Stimulated activated CD8-positive, alpha-beta memory T cell treated with anti-CD3 and anti-CD28 coated beads, Interleukin-4, amount 100 ng/mL, for 4 hours (primary cell): ENCODE data around the gene FRAS1.
"Not testable (repeated sequence)": the region's sequence is repeated elsewhere in the genome, so short reads cannot be mapped to it uniquely, and the experiment has no call there.

Experiments used
- DNase-seq, 2 donors: peaks; one replicate each; pipeline ENCODE4 v3.0.0-alpha.2; 2020; ENCODE audit warnings: low read depth in 2 of 2, low spot score in 1 of 2

Gene FRAS1, protein sequence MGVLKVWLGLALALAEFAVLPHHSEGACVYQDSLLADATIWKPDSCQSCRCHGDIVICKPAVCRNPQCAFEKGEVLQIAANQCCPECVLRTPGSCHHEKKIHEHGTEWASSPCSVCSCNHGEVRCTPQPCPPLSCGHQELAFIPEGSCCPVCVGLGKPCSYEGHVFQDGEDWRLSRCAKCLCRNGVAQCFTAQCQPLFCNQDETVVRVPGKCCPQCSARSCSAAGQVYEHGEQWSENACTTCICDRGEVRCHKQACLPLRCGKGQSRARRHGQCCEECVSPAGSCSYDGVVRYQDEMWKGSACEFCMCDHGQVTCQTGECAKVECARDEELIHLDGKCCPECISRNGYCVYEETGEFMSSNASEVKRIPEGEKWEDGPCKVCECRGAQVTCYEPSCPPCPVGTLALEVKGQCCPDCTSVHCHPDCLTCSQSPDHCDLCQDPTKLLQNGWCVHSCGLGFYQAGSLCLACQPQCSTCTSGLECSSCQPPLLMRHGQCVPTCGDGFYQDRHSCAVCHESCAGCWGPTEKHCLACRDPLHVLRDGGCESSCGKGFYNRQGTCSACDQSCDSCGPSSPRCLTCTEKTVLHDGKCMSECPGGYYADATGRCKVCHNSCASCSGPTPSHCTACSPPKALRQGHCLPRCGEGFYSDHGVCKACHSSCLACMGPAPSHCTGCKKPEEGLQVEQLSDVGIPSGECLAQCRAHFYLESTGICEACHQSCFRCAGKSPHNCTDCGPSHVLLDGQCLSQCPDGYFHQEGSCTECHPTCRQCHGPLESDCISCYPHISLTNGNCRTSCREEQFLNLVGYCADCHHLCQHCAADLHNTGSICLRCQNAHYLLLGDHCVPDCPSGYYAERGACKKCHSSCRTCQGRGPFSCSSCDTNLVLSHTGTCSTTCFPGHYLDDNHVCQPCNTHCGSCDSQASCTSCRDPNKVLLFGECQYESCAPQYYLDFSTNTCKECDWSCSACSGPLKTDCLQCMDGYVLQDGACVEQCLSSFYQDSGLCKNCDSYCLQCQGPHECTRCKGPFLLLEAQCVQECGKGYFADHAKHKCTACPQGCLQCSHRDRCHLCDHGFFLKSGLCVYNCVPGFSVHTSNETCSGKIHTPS (N-terminal part only)

DNA sequence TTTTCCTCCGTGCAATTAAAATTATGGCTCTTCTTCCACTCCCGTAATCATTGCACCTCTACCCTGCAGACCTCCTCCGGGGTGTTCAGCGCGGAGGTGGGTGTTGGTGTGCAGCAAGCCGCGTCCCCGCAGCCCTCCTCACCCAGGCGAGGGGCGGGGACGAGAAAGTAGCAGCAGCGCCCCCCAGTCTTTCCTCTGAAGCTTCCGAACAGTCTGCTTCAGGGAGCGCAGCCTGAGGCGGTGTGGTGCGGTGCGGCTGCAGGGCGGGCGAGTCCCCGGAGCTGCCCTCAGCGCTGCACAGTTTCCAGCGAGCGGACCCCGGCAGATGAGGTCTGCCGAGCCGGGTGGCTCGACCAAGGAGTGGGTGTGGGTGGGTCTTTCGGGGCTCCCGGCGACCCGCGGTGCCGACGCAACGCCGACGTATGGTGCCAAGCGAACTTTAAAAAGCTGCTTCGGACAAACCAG lies at the start of gene FRAS1:
FRAS1 (plus strand) TSS at position 189 of the 465 bp plus-strand sequence. CDS start 687 bp downstream, outside the sequence.
- DNase-seq: no peak

DNA sequence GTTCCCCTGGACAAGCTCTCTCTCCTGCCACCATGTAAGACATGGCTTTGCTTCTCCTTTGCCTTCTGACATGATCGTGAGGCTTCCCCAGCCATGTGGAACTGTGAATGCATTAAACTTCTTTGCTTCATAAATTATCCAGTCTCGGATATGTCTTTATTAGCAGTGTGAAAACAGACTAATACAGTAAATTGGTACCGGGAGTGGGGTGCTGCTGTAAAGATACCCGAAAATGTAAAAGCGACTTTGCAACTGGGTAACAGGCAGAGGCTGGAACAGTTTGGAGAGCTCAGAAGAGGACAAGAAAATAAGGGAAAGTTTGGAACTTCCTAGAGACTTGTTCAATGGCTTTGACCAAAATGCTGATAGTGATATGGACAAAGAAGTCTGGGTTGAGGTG lies 46.1 kb upstream of the FRAS1 start:
- DNase-seq: not testable (repeated sequence)

DNA sequence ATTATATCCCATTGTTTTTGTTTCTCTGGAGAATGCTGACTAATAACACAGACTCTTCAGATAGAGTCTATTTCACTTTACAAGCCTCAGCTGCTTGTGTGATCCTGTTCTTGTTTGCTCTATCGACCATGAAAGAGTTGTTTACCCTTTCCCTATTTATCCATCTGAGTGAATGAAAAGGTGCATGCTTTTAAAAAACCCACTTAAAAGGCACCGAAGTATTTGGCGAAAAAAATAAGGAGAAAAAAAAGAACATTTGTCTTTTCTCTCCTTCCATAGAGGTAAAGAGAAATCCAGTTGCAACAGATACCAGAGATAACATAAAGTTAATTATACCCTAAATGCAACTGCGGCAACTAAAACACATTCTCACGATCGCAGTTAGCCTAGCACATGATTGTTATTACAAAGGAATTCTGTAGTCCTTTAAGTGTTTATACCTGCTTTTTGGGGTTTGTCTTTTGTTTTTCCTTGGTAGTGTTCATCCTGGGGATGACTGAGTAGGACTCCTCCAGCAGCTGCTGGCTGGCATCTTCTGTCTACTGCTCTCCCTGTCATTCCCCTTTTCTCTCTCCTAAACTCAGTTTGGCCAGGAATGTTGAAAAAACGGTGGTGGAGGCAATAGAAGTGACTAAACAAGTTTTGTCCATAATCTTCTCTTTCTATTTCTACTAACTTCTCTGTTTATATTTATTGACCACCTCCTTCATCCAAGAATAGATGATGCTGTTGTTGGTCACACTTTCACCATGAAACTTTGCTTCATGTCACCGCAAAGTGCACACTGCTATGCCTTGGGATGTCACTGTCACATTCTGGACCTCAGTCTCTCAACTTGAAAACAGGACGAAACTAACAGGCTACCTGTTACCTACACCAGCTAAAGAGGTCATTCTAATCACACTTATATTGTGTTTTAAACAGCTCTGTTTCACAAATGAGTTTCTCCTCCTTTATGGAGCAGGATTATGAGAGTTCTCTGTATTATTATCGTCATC lies 41.9 kb upstream of the FRAS1 start:
- DNase-seq: no peak

DNA sequence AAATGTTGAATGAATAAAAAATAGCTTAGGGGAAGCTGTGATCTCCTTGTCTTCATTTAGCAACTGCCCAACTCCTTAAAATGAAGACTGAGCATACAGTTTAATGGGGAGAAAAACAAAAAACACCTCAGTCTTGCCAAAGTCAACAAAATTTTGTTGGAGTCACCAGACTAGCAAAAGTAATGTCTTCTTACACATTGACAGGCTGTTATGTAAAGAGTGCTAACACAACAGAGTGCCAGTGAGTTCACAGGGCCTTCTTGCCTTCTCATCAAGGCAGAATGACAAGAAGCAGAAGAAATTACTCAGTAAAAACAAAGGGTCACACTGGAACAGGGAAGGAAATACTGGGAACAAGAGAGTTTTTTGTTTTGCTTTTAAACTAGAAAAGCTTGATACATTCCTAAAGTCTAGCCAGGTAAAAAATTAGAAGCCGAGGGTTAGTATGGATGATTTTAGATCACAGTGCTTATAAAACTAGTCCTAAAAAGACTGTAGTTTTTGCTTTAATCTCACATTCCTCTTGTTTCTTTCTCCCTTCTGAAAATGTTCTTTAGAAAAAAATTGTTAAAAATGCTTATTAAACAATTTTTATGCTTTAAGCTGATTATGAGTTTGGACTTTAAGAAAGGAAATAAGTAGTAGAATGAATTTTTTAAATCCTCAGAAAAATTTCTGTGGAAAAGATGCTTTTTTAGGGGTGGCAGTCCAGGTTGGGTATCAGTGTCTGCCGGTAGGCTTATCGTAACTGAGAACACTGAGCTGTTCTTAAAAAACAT lies 38.7 kb upstream of the FRAS1 start:
- no peak for DNase-seq

DNA sequence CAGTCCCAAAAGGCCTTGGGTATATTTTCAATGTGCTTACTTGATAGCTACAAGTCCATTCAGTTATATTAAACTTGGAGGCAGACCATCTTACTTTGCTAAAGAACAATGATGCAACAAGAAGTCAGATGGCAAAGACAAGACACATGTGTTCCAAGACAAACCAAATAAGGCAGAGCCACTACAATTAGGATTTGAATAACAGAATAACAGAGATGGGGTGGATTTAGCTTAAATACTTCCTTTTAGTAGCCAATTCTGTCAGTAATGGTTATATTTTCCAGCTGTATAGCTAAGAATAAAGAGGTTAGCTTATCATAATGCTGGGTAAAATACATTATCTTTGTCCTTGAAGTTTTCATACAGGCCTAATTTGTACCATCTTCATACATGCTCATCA lies 37.7 kb upstream of the FRAS1 start:
- no peak for DNase-seq

DNA sequence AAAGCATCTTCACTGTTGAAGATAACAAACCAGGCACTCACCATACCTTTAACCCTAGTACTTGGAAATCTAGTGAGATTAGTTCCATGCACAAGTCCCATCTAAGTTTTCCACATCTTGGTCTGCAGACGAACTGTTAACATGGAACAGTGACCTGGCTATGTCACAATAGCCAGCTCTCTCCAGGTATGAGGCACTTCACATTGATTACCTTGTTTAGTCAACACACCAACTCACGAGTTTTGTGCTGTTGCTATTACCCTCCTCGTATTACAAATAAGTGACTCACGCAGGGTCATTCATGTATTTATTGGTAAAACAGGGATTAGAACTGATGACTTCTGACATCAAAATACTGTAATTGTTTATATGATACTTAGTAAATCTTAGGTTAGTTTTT lies 36.4 kb upstream of the FRAS1 start:
- no peak for DNase-seq

DNA sequence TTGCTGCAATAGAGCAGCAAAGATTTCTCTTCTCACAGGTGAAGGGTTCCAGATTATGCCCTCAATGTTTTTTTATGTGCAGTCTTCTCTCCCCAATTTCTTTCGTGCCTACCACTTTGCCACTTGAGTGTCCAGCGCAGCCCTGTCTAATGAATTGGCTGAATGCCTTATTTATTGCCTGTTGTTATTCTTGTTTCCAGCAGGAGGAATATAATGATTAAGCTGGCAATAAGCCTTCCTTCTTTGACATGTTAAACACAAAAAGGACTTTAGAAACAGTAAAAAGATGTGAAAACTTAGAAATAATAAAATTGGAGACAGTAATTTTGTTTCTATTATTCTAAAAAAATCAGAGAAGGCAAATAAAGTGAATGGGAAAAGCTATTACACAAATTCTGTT lies 34.6 kb upstream of the FRAS1 start:
- no peak for DNase-seq

DNA sequence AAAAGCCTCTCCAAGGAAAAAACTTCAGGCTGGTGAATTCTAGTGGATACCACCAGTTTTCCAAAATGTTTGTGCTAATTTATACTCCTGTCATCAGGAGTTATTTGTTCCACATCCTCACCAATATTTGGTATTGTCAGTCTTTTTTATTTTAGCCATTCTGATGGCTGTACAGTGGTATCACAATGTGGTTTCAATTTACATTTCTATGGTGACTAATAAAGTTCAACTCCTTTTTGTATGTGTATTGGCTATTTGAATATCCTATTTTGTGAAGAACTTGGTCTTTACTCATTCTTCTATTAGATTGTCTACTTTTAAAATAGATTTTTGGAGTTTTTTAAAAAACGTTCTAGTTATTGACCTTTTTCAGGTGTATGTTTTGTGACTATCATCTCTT lies 33.0 kb upstream of the FRAS1 start:
- DNase-seq: no peak

DNA sequence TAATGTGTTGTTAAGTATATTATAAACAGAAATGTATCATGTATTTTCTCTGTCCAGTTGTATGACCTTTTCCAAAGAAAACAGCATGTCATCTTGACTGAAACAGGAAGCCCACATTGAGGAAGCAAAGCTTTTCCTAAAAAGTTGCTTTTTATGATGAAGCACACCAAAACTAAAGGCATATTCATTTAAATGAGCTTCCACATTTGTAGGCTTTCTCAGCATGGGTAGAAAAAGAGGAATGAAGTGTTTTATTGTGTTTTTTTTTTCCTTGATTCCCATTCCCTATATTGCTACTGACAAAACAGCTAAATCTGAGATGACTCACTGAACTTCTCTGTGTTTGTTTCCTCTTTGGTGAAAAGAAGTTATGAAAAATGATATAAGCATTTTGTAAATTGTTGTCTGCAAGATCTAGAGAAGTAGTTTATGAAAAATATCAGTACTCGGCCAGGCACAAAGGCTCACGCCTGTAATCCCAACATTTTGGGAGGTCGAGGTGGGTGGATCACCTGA lies 32.5 kb upstream of the FRAS1 start:
- no peak for DNase-seq

DNA sequence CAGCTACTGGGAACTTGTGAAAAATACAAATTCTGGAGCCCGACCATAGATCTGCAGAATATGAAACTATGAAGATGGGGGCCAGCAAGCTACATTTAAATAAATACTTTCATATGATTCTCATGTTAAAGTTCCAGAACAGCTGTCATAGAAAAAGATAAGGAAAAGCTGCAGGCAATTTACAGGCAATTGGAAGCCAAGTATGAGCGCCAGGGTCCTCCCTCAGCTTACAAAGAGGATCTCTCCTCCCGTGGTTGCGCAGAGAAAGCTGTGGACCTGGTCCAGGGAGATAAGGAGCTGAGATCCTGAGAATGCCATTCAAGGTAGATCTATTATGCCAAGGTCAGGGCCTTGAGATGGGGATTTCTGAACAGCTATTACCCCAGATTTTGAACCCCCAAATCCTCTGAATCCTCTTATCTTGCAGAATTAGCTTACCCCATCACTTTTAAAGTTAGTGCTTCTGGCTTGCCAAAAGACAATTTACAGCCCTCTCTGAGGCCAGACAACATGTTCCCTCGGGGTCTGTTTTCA lies 25.6 kb upstream of the FRAS1 start:
- no peak for DNase-seq

DNA sequence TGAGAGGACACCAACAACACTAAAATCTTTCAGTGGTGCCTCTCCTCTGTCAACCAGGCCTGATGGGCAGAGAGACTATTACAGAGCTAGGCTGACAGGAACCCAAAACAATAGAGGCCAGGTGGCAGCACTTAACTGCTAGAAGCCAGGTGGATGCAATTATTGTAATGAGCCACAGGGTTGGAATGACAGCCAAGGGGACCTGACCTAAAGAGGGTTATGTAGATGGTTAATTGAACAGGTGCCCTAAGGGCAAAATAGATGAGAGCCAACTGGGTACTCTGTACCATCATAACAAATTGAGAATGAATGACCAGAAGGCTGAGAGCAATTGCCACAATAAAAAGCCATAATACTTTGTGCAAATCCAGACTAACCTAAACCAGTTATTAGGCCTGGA lies 24.7 kb upstream of the FRAS1 start:
- no peak for DNase-seq

DNA sequence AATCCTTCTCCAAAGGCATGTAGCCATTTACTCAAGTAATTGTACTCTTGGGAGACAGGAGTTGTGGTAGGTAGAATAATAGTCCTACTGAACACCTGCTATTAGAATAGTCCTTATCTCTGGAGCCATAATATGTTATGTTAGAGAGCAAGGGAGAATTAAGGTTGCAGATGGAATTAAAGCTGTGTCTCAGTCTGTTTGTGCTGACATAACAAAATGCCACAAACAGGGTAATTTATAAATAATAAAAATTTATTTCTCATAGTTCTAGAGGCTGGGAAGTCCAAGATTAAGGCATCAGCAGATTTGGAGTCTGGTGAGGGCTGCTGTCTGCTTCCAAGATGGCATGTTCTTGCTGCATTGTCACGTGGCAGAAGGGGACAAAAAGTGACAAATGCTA lies 24.2 kb upstream of the FRAS1 start:
- no peak for DNase-seq

DNA sequence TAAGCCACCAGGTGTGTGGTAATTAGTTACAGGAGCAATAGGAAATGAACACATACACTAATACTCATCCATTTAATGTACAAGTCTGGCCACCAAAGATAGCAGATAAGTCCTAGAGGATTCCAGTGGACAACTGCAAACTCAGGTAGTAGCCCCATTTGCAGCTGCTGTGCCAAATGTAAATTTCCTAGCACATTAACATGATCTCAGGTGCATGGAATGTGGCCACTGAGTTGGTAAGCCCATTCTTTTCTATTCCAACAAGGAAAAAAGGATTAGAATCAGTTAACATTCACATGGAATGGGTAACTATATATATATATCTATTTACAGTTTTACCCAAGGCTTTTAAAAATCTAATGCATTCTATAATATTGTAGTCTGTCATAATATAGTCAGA lies 23.3 kb upstream of the FRAS1 start:
- DNase-seq: no peak

DNA sequence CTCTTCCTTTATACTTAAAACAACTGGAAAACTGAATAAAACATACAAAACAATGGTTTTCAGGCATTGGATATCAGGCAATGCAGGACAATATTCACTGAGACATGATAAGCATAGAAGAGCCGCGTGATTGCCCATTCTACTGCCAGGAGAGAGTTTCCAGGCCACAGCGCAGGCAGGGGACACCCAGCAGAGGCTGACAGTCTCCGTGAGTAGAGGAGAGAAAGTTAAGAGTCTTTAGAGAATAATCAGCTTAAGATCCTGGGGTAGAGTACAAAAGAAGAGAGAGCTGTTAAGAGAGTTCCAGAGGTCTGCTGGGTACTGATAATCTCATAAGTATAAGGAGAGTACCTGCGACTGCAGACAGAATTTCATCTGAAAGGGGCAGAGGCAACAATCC lies 18.4 kb upstream of the FRAS1 start:
- no peak for DNase-seq

DNA sequence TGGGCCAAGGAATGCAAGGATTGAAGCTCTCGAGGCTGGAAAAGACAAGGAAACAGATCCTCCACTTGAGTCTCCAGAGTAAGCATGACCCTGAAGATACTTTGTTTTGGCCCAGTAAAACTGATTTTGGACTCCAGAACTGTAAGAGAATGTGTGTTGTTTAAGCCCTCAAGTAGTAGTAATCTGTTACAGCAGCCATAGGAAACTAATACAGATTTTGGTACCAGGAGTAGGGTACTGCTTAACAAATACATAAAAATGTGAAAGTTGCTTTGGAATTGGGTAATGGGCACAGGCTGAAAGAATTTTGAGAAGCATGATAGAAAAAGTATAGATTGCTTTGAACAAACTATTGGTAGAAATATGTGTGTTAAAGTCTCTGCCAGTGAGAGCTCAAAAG lies 17.4 kb upstream of the FRAS1 start:
- no peak for DNase-seq

DNA sequence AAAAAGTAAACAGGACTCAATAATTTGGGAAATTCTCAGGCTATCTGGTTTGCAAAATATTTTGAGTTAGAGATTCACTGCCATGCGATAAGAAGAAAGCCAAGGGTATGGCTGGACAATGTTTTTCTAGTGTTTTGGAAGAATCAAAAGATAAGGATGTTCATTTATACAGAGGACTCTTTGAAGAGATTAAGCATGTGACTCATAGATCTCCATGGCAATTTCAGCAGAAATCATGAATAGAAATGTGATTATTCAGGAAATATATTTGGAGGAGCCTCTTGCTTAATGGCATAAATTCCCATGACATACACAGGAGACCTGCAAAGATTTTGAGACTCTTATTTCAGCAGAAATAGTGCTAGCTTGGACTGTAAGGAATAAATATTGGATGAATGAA lies 16.7 kb upstream of the FRAS1 start:
- DNase-seq: no peak

DNA sequence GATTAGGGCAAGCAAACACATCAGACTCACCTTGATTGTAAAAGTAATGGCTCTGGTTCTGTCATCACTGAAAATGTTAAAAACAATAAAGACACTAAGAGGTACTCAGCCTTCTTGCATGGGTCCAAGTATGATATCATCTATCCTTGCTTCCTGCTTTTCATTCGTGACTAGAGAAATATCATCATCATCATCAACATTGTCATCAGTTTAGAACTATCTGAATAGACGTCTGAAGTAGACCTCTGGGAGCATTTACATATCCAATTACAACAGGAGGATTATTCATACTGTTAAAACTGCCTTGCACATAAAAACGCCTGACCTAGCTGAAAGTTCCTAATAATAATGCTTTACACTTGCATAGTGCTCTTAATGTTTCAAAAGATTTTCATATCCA lies 9.8 kb upstream of the FRAS1 start:
- no peak for DNase-seq

DNA sequence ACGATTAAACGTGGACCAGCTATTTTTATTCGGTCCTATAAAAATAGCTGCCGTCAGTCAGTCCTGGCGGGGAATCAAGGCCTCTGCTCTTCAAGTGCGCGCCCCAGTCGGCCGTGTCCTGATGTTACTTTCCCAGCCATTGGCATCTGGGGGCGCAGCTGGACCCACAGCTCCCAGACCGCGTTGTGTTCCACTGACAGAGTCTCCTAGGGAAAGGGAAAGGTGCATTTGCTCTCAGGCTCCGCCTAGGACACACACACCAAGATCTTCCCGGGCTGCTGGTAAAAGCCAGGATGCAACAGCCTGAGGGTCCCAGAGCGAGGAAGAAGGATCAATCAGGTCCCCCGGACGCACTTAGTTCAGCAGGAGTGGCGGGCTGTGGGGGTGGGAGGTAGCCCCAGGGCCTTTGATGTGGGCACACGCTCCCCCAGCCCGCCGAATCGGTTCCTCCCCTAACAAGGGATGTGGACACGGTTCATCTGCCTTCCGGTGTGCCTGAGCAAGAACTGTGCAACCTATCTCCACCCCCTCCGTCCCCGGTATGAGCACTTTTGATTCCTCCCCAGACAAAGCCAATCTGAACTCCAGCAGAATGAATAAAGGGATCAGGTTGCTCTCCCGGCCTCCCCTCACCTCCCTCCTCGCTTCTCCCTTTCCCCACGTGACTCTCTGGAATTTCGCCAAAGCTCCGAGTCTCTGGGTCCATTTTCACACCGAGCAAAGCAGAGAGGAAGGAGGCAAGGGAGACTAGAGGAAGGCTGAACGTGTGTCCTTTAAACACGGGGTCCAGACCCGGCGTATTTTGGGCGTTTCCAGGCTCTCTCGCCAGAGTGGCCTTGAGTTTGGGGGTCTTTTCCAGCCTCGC lies 626 bp upstream of the FRAS1 start:
- no peak for DNase-seq
